Raji (cell line): ENCODE results near the gene PARM1.

Source experiments
- POLR2A ChIP-seq: IDR thresholded peaks from 2 replicates; pipeline ENCODE4 v1.6.1; 2011; ENCODE audit warnings: low read depth, low read length, control low read depth; ENCODE audit not compliant: insufficient read depth

PARM1 gene

GRCh38 chr4:75057369-75057768 is 124.5 kb downstream of the PARM1 start:
- TF ChIP-seq POLR2A, result no peak

GRCh38 chr4:75058486-75058885 is 125.6 kb downstream of the PARM1 start:
- no peak for TF ChIP-seq POLR2A

- no peak for TF ChIP-seq POLR2A
These were observed 130.5 kb downstream of the PARM1 start for GRCh38 chr4:75063433-75063832.

GRCh38 chr4:75065909-75066308 is 133.0 kb downstream of the PARM1 start:
- TF ChIP-seq POLR2A, result no peak

GRCh38 chr4:75069493-75070074 is 136.7 kb downstream of the PARM1 start:
- TF ChIP-seq POLR2A, result no peak

GRCh38 chr4:75071317-75071716 is 138.4 kb downstream of the PARM1 start:
- TF ChIP-seq POLR2A, result no peak

- TF ChIP-seq POLR2A, result no peak
These were observed 148.0 kb downstream of the PARM1 start for GRCh38 chr4:75080888-75081287.

- TF ChIP-seq POLR2A, result no peak
These were observed 148.6 kb downstream of the PARM1 start for GRCh38 chr4:75081561-75081960.

GRCh38 chr4:75087416-75087815 is 154.5 kb downstream of the PARM1 start:
- TF ChIP-seq POLR2A, result no peak

GRCh38 chr4:75087865-75088264 is 154.9 kb downstream of the PARM1 start:
- TF ChIP-seq POLR2A, result no peak

GRCh38 chr4:75089206-75089605 is 156.3 kb downstream of the PARM1 start:
- no peak for TF ChIP-seq POLR2A

GRCh38 chr4:75099321-75099720 is 166.4 kb downstream of the PARM1 start:
- no peak for TF ChIP-seq POLR2A
